ENCODE data around the gene KLK10. TPM values are rescaled to one million over a fixed set of nuclear protein-coding genes. Genes with fewer than 3 reads are reported as not detected.
"Not testable (repeated sequence)": the region's sequence is repeated elsewhere in the genome, so short reads cannot be mapped to it uniquely, and the experiment has no call there.

KLK10 gene
- total RNA-seq, 1 donor from 2014 or later = not detected

GRCh38 chr19:51002542-51003311, 16.8 kb downstream of the KLK10 start:
- intact Hi-C loops (cut with micrococcal nuclease) = no loop called here

- intact Hi-C loops (cut with micrococcal nuclease) = no loop called here
These were observed 17.4 kb downstream of the KLK10 start for GRCh38 chr19:51002089-51002532.

- intact Hi-C loops (cut with micrococcal nuclease) = no loop called here
These were observed 18.0 kb downstream of the KLK10 start, which contains the start of gene KLK8 for GRCh38 chr19:51001515-51001914. Gene KLK8, minus strand, starts transcription at chr19:51001604. Its CDS starts 437 bp downstream, at chr19:51001167.

- intact Hi-C loops (cut with micrococcal nuclease) = no loop called here
These were observed 18.5 kb downstream of the KLK10 start for GRCh38 chr19:51000981-51001380.

GRCh38 chr19:51000426-51000825, 19.1 kb downstream of the KLK10 start:
- intact Hi-C loops (cut with micrococcal nuclease) = no loop called here

GRCh38 chr19:50998686-50999085, 20.8 kb downstream of the KLK10 start:
- intact Hi-C loops (cut with micrococcal nuclease) = no loop called here

- intact Hi-C loops (cut with micrococcal nuclease) = no loop called here
These were observed 21.4 kb downstream of the KLK10 start for GRCh38 chr19:50998061-50998460.

GRCh38 chr19:50994129-50994528, 25.4 kb downstream of the KLK10 start:
- intact Hi-C loops (cut with micrococcal nuclease) = no loop called here

- intact Hi-C loops (cut with micrococcal nuclease) = no loop called here
These were observed 26.9 kb downstream of the KLK10 start for GRCh38 chr19:50992666-50993035.

GRCh38 chr19:50984416-50984815, 35.1 kb downstream of the KLK10 start:
- intact Hi-C loops (cut with micrococcal nuclease) = not testable (repeated sequence)

GRCh38 chr19:50983625-50984292, 35.8 kb downstream of the KLK10 start, which contains the start of gene KLK7:
Gene KLK7, minus strand, starts transcription at chr19:50983917. Its CDS starts 1,518 bp downstream, at chr19:50982399.
- intact Hi-C loops (cut with micrococcal nuclease) = no loop called here

- intact Hi-C loops (cut with micrococcal nuclease) = no loop called here
These were observed 37.3 kb downstream of the KLK10 start for GRCh38 chr19:50982186-50982585.

GRCh38 chr19:50981587-50982146, 37.8 kb downstream of the KLK10 start:
- intact Hi-C loops (cut with micrococcal nuclease) = no loop called here

GRCh38 chr19:50980208-50980607, 39.3 kb downstream of the KLK10 start:
- intact Hi-C loops (cut with micrococcal nuclease) = no loop called here

GRCh38 chr19:50979758-50980157, 39.8 kb downstream of the KLK10 start:
- intact Hi-C loops (cut with micrococcal nuclease) = no loop called here

- intact Hi-C loops (cut with micrococcal nuclease) = no loop called here
These were observed 40.6 kb downstream of the KLK10 start for GRCh38 chr19:50978772-50979390.

- intact Hi-C loops (cut with micrococcal nuclease) = no loop called here
These were observed 41.9 kb downstream of the KLK10 start for GRCh38 chr19:50977626-50978025.

GRCh38 chr19:50975766-50976165, 43.7 kb downstream of the KLK10 start:
- intact Hi-C loops (cut with micrococcal nuclease) = no loop called here

- intact Hi-C loops (cut with micrococcal nuclease) = no loop called here
These were observed 44.6 kb downstream of the KLK10 start for GRCh38 chr19:50974702-50975556.

GRCh38 chr19:50972795-50973376, 46.6 kb downstream of the KLK10 start:
- intact Hi-C loops (cut with micrococcal nuclease) = no loop called here

Measured in T-helper 1 cell treated with Interleukin-12 subunit alpha and Interleukin-12 subunit beta and Interleukin-4 antibody, amounts not matched to agents 30 ng/mL and 1 ng/mL, for 36 hours (primary cell).